ENCODE results near the gene B3GNT5. TPM values are rescaled to one million over a fixed set of nuclear protein-coding genes. Genes with fewer than 3 reads are reported as not detected.

Gene B3GNT5
- polyA plus RNA-seq, 3 donors: 14.1 to 17.7 (median 14.2) TPM

DNA sequence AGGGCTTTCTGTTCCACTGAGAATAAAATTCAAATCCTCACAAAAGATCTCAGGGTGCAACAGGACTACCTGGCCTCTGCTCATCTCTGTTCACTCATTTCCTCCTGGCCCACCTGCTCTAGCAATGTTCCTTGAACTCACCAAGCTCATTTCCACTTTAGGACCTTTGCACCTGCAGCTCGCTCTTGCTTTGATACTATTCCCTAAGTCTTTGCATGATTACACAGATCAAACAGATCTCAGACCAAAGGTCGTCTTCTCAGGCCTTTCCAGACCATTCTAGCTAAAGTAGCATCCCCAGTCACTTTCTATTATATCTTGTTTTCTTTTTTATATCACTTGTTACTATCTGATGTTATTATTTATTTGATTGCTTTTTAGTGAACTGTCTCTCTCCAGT lies 54.7 kb downstream of the B3GNT5 start:
- Mint-ChIP-seq H3K9me3 (no peaks in the 10 kb centered on the region), H3K27ac (peak overlapping the region; percentile 82 to 96 (median 94)), H3K4me3 (no peak overlapping the region), H3K4me1 (peaks cover 51% of the 10 kb centered on the region), H3K27me3 (ENCODE audit: low read depth in 3 of 3) (peaks cover 0 to 6% (median 2%) of the 10 kb centered on the region in 3 donors), H3K36me3 (peaks cover 0 to 1% of the 10 kb centered on the region in 2 donors)
- H3K27me3 ChIP-seq (ENCODE audit: control insufficient read depth in 2 of 2, insufficient read depth in 2 of 2, low read length in 2 of 2): no peaks in the 10 kb centered on the region
- intact Hi-C loops (cut with micrococcal nuclease): loop anchor here (2.0 to 10.0 kb wide), 5 partner anchors 21 to 95 kb away; partner anchors contain the start of gene B3GNT5 (in 1 of the 2)
- peak overlapping the region; percentile 62 for H3K4me2 ChIP-seq (replicated peaks; ENCODE audit: extremely low read depth, low read length, poor library complexity, severe bottlenecking)
- no peaks in the 10 kb centered on the region for H4K20me1 ChIP-seq (ENCODE audit: insufficient read depth, low read length)
- peak overlapping the region in 1 of 3 experiments; percentile 60 for H3K4me3 ChIP-seq (replicated peaks in 1 of 3; ENCODE audit: low read depth in 2 of 3, low read length in 3 of 3)
- H3K9me3 ChIP-seq (replicated peaks in 1 of 2; ENCODE audit: control insufficient read depth in 1 of 2, insufficient read depth in 1 of 2, low read length in 2 of 2): no peaks in the 10 kb centered on the region
- 86% methylated on average over 1 of the region's 2 CpGs for WGBS (ENCODE audit: insufficient coverage)
- no peak overlapping the region for H2AFZ ChIP-seq (ENCODE audit: insufficient read depth, low read depth, low read length, poor library complexity, severe bottlenecking)
- H3K36me3 ChIP-seq (replicated peaks in 1 of 2; ENCODE audit: control insufficient read depth in 1 of 2, insufficient read depth in 2 of 2, low read length in 2 of 2): no peaks in the 10 kb centered on the region
- no peak for DNase-seq
- H3K9ac ChIP-seq (ENCODE audit: insufficient read depth, low read length, poor library complexity, severe bottlenecking): no peak overlapping the region
- peak overlapping the region in 1 of 2 donors; percentile 93 for H3K27ac ChIP-seq (ENCODE audit: low read depth in 1 of 2, low read length in 2 of 2)
- no peak for TF ChIP-seq CTCF (IDR thresholded peaks at IDR 0.05)
- peaks cover 48 to 58% of the 10 kb centered on the region in 2 donors for H3K4me1 ChIP-seq (ENCODE audit: control insufficient read depth in 1 of 2, insufficient read depth in 2 of 2, low read length in 2 of 2)
- no peaks in the 10 kb centered on the region for H3K79me2 ChIP-seq (ENCODE audit: insufficient read depth, low read length)

DNA sequence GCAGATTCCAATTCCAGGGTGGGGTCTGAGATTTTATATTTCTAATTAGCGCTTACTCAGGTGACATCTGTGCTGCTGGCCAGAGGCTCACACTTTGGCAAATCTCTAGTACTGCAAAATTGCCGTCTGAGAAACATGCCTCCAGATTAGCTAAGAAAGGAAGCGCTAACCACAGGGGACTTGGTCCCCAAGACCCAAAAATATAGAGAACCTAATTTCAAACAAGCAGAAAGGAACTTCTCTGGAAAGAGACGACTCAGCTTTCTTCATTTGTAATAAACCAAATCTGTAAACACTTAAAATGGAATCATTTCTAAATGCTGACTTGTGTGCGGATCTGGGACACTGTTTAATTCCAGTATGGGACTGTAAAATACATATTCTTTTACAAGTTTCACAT lies 55.7 kb downstream of the B3GNT5 start:
- no peaks in the 10 kb centered on the region for H3K36me3 ChIP-seq (replicated peaks in 1 of 2; ENCODE audit: control insufficient read depth in 1 of 2, insufficient read depth in 2 of 2, low read length in 2 of 2)
- H4K20me1 ChIP-seq (ENCODE audit: insufficient read depth, low read length): no peaks in the 10 kb centered on the region
- Mint-ChIP-seq H3K36me3 (no peaks in the 10 kb centered on the region), H3K4me3 (no peak overlapping the region), H3K27me3 (ENCODE audit: low read depth in 3 of 3) (peaks cover 0 to 6% (median 2%) of the 10 kb centered on the region in 3 donors), H3K9me3 (no peaks in the 10 kb centered on the region), H3K4me1 (peaks cover 53% of the 10 kb centered on the region), H3K27ac (peak overlapping the region in 5 of 7 donors; percentile 12 to 76 (median 57))
- H3K4me2 ChIP-seq (replicated peaks; ENCODE audit: extremely low read depth, low read length, poor library complexity, severe bottlenecking): peak overlapping the region; percentile 2
- TF ChIP-seq CTCF (IDR thresholded peaks at IDR 0.05): no peak
- peak in 2 of 3 donors; percentile 11 to 29 for DNase-seq
- H3K9me3 ChIP-seq (replicated peaks in 1 of 2; ENCODE audit: control insufficient read depth in 1 of 2, insufficient read depth in 1 of 2, low read length in 2 of 2): no peaks in the 10 kb centered on the region
- H3K4me1 ChIP-seq (ENCODE audit: control insufficient read depth in 1 of 2, insufficient read depth in 2 of 2, low read length in 2 of 2): peaks cover 51 to 61% of the 10 kb centered on the region in 2 donors
- H3K4me3 ChIP-seq (replicated peaks in 1 of 3; ENCODE audit: low read depth in 2 of 3, low read length in 3 of 3): no peak overlapping the region
- intact Hi-C loops (cut with micrococcal nuclease): loop anchor here (5.0 to 10.0 kb wide), 4 partner anchors 36 to 96 kb away; partner anchors contain the start of gene B3GNT5 (in 1 of the 2)
- H3K79me2 ChIP-seq (ENCODE audit: insufficient read depth, low read length): no peaks in the 10 kb centered on the region
- H2AFZ ChIP-seq (ENCODE audit: insufficient read depth, low read depth, low read length, poor library complexity, severe bottlenecking): no peak overlapping the region
- WGBS (ENCODE audit: insufficient coverage): no CpG with 5 or more reads among the region's 5 CpGs
- H3K9ac ChIP-seq (ENCODE audit: insufficient read depth, low read length, poor library complexity, severe bottlenecking): no peak overlapping the region
- H3K27ac ChIP-seq (ENCODE audit: low read depth in 1 of 2, low read length in 2 of 2): no peak overlapping the region
- no peaks in the 10 kb centered on the region for H3K27me3 ChIP-seq (ENCODE audit: control insufficient read depth in 2 of 2, insufficient read depth in 2 of 2, low read length in 2 of 2)

Data from CD14-positive monocyte (primary cell).